Measurements from ENCODE around the gene RIBC2. TPM values are rescaled to one million over a fixed set of nuclear protein-coding genes. Genes with fewer than 3 reads are reported as not detected.
"Not testable (repeated sequence)": the region's sequence is repeated elsewhere in the genome, so short reads cannot be mapped to it uniquely, and the experiment has no call there.

RIBC2 gene
- total RNA-seq, 1 donor from 2014 or later: 0.69 TPM

- TF ChIP-seq CTCF (conservative IDR thresholded peaks at IDR 0.05; ENCODE audit: low read depth, low read length): no peak
- no peak overlapping the region for H3K4me3 ChIP-seq (ENCODE audit: low read depth, low read length)
Observed at GRCh38 chr22:45438336-45438735, 24.8 kb downstream of the RIBC2 start.

GRCh38 chr22:45440688-45441087, 27.2 kb downstream of the RIBC2 start:
- not testable (repeated sequence) for DNase-seq (ENCODE audit: low read depth); H3K4me3 ChIP-seq (ENCODE audit: low read depth, low read length)

More at GRCh38 chr22:45438336-45438735, 24.8 kb downstream of the RIBC2 start:
- DNase-seq (ENCODE audit: low read depth): no peak

- peak; percentile 6 for DNase-seq (ENCODE audit: low read depth)
- no peak overlapping the region for H3K4me3 ChIP-seq (ENCODE audit: low read depth, low read length)
Observed at GRCh38 chr22:45441138-45441537, 27.6 kb downstream of the RIBC2 start.

GRCh38 chr22:45442116-45442515, 28.6 kb downstream of the RIBC2 start:
- no peak overlapping the region for H3K4me3 ChIP-seq (ENCODE audit: low read depth, low read length)
- TF ChIP-seq CTCF (conservative IDR thresholded peaks at IDR 0.05; ENCODE audit: low read depth, low read length): no peak
- no peak for DNase-seq (ENCODE audit: low read depth)

More at GRCh38 chr22:45441138-45441537, 27.6 kb downstream of the RIBC2 start:
- peak; percentile 79 for TF ChIP-seq CTCF (conservative IDR thresholded peaks at IDR 0.05; ENCODE audit: low read depth, low read length)

GRCh38 chr22:45444168-45444567, 30.7 kb downstream of the RIBC2 start:
- no peak overlapping the region for H3K4me3 ChIP-seq (ENCODE audit: low read depth, low read length)
- TF ChIP-seq CTCF (conservative IDR thresholded peaks at IDR 0.05; ENCODE audit: low read depth, low read length): no peak
- no peak for DNase-seq (ENCODE audit: low read depth)

- no peak for TF ChIP-seq CTCF (conservative IDR thresholded peaks at IDR 0.05; ENCODE audit: low read depth, low read length)
- H3K4me3 ChIP-seq (ENCODE audit: low read depth, low read length): no peak overlapping the region
- DNase-seq (ENCODE audit: low read depth): no peak
Observed at GRCh38 chr22:45445031-45445710, 31.7 kb downstream of the RIBC2 start.

GRCh38 chr22:45446216-45446615, 32.7 kb downstream of the RIBC2 start:
- H3K4me3 ChIP-seq (ENCODE audit: low read depth, low read length): no peak overlapping the region
- no peak for TF ChIP-seq CTCF (conservative IDR thresholded peaks at IDR 0.05; ENCODE audit: low read depth, low read length)
- DNase-seq (ENCODE audit: low read depth): no peak

- H3K4me3 ChIP-seq (ENCODE audit: low read depth, low read length): not testable (repeated sequence)
Observed at GRCh38 chr22:45447596-45447995, 34.1 kb downstream of the RIBC2 start.

More at GRCh38 chr22:45447596-45447995, 34.1 kb downstream of the RIBC2 start:
- not testable (repeated sequence) for DNase-seq (ENCODE audit: low read depth)

Data from epithelial cell of proximal tubule (primary cell).